ENCODE data around the gene ZNF780B.

- TF ChIP-seq, protein P1, sequence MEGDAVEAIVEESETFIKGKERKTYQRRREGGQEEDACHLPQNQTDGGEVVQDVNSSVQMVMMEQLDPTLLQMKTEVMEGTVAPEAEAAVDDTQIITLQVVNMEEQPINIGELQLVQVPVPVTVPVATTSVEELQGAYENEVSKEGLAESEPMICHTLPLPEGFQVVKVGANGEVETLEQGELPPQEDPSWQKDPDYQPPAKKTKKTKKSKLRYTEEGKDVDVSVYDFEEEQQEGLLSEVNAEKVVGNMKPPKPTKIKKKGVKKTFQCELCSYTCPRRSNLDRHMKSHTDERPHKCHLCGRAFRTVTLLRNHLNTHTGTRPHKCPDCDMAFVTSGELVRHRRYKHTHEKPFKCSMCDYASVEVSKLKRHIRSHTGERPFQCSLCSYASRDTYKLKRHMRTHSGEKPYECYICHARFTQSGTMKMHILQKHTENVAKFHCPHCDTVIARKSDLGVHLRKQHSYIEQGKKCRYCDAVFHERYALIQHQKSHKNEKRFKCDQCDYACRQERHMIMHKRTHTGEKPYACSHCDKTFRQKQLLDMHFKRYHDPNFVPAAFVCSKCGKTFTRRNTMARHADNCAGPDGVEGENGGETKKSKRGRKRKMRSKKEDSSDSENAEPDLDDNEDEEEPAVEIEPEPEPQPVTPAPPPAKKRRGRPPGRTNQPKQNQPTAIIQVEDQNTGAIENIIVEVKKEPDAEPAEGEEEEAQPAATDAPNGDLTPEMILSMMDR (IDR thresholded peaks at IDR 0.05) = no peak
- TF ChIP-seq EZH2 (IDR thresholded peaks at IDR 0.05; ENCODE audit: borderline replicate concordance, insufficient read depth, low read depth, low read length, poor library complexity, severe bottlenecking) = no peak
Measured at GRCh38 chr19:39982883-39983282, 73.1 kb downstream of the ZNF780B start.

Data from B cell (primary cell).